Spinal cord (tissue), 10 donors: Measurements from ENCODE around the gene ERVFRD-1. TPM values are rescaled to one million over a fixed set of nuclear protein-coding genes. Genes with fewer than 3 reads are reported as not detected.
"Not testable (repeated sequence)": the region's sequence is repeated elsewhere in the genome, so short reads cannot be mapped to it uniquely, and the experiment has no call there.

ENCODE experiments used
- DNase-seq, 6 donors: peaks; one replicate each; pipeline versions ENCODE4 v3.0.0 to v3.0.0-alpha.2; 2013 to 2015; ENCODE audit warnings: low spot score in 6 of 6, low read depth in 4 of 6
- H3K27ac ChIP-seq: one replicate; pipeline ENCODE4 v1.5.1; 2013; ENCODE audit warnings: low read depth, low read length, control low read depth
- H3K27me3 ChIP-seq: one replicate; pipeline ENCODE4 v1.6.1; 2013; ENCODE audit warnings: low read length; ENCODE audit not compliant: control insufficient read depth, insufficient read depth
- H3K36me3 ChIP-seq: one replicate; pipeline ENCODE4 v1.6.1; 2013; ENCODE audit warnings: low read length; ENCODE audit not compliant: control insufficient read depth, insufficient read depth
- H3K4me1 ChIP-seq: one replicate; pipeline ENCODE4 v1.6.1; 2013; ENCODE audit warnings: low read length; ENCODE audit not compliant: control insufficient read depth, insufficient read depth
- H3K4me3 ChIP-seq: one replicate; pipeline ENCODE4 v1.5.1; 2013; ENCODE audit warnings: low read depth, low read length, control low read depth
- H3K9me3 ChIP-seq: one replicate; pipeline ENCODE4 v1.6.1; 2013; ENCODE audit warnings: low read length; ENCODE audit not compliant: control insufficient read depth, insufficient read depth
- WGBS: methylation state at CpG from one replicate; pipeline ENCODE4 v1.1.5; 2013; ENCODE audit warnings: missing lambda C conversion rate; ENCODE audit not compliant: insufficient coverage; 5-methylcytosine and 5-hydroxymethylcytosine counted together
- polyA plus RNA-seq, 2 donors: library from polyadenylated mRNA; unstranded; fragments of 120-200 nt; gene quantifications; one replicate each; pipeline ENCODE4 v1.2.1, GENCODE V29; 2013; ENCODE audit not compliant: insufficient read length in 2 of 2
- total RNA-seq, 2 donors: library from RNA; depleted of rRNA in 1 of 2; stranded (reverse); fragments of 120-200 nt in 1 of 2; fragments of >200 nt in 1 of 2; gene quantifications; one replicate each; pipeline versions ENCODE4 v1.2.3 to v1.2.4, GENCODE V29; 2013 to 2014
- donor health status: healthy.

The ERVFRD-1 gene
- total and polyA plus RNA-seq, 4 donors: 0.06 to 0.18 TPM; not detected in 2

DNA sequence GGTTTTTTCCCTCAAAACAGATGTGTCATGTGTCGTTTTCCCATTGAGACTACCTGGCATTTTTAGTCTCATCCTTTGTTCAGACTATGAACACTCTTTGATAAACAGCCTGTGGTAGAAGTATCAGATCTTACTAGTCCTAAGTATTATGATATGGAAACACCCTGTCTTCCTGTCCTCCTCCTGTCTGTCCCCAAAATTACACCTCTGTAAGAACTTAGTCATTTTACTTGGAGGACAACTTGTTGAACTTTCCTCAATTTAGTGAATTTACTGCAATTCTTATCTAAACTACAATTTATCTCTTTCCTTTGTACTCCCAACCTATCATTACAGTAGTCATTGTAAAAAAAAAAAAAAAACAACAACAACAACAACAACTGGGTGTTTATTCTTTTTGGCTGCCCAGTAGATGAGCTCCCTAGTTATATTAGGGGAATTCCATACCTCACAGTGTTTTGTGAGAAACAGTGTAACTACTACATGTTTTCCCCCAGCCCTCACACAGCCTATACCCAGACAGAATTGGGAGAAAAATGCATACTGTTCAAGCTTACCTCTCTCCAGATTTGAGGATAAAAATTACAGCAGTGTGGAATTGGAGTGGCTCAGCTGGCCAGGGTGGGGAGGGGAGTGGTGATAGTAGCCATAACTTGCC, 18.5 kb upstream of the ERVFRD-1 start:
- Histone ChIP-seq H3K4me1 (no peaks in the 10 kb centered on the region), H3K27me3 (no peaks in the 10 kb centered on the region), H3K36me3 (no peaks in the 10 kb centered on the region), H3K9me3 (no peaks in the 10 kb centered on the region), H3K27ac (no peak overlapping the region), H3K4me3 (no peak overlapping the region)
- no peak for DNase-seq
- no CpG with 5 or more reads among the region's 1 CpG for WGBS

DNA sequence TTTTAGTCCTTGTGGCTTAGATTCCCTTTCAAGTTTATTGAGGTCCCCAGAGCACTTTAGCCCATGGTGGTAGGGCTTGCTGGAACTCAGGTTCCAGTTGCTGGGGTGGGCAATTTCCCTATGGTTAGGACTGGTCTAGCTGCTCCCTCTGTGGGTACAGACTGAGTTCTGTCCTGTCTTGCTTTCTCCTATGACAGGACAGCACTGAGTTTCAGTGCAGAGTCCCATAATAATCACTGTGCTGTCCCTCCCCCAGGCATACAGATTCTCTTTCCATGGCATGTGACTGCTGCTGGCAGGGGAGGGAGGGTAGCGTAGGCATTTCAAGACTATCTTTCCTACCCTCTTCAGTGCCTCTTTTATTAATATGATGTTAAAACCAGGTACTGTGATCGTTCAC, 17.1 kb upstream of the ERVFRD-1 start:
- no peaks in the 10 kb centered on the region for H3K4me1 ChIP-seq
- H3K9me3 ChIP-seq: no peaks in the 10 kb centered on the region
- no peak for DNase-seq
- WGBS: no CpG with 5 or more reads among the region's 2 CpGs
- H3K36me3 ChIP-seq: no peaks in the 10 kb centered on the region
- H3K27ac ChIP-seq: no peak overlapping the region
- H3K4me3 ChIP-seq: no peak overlapping the region
- H3K27me3 ChIP-seq: no peaks in the 10 kb centered on the region

- Histone ChIP-seq H3K36me3 (no peaks in the 10 kb centered on the region), H3K9me3 (no peaks in the 10 kb centered on the region), H3K4me1 (no peaks in the 10 kb centered on the region), H3K27me3 (no peaks in the 10 kb centered on the region), H3K27ac (no peak overlapping the region), H3K4me3 (no peak overlapping the region)
- 100% methylated on average over 1 of the region's 2 CpGs for WGBS
- DNase-seq: no peak
Observed at GRCh38 chr6:11126876-11127275, 15.4 kb upstream of the ERVFRD-1 start.

- Histone ChIP-seq H3K4me3 (no peak overlapping the region), H3K27me3 (no peaks in the 10 kb centered on the region)
Observed at GRCh38 chr6:11123978-11124377, 12.5 kb upstream of the ERVFRD-1 start.

GRCh38 chr6:11122380-11122779, 10.9 kb upstream of the ERVFRD-1 start:
- WGBS: 100% methylated on average over 1 of the region's 1 CpG

More at GRCh38 chr6:11123978-11124377, 12.5 kb upstream of the ERVFRD-1 start:
- Histone ChIP-seq H3K36me3 (no peaks in the 10 kb centered on the region), H3K27ac (no peak overlapping the region), H3K9me3 (no peaks in the 10 kb centered on the region), H3K4me1 (no peaks in the 10 kb centered on the region)
- no peak for DNase-seq
- 100% methylated on average over 1 of the region's 2 CpGs for WGBS

GRCh38 chr6:11121851-11122250, 10.3 kb upstream of the ERVFRD-1 start:
- WGBS: 33% methylated on average over 1 of the region's 2 CpGs
- no peak overlapping the region for H3K27ac ChIP-seq
- DNase-seq: peak in 2 of 6 donors; percentile 8 to 50

More at GRCh38 chr6:11122380-11122779, 10.9 kb upstream of the ERVFRD-1 start:
- no peaks in the 10 kb centered on the region for H3K27me3 ChIP-seq
- no peak overlapping the region for H3K4me3 ChIP-seq
- no peak for DNase-seq
- no peaks in the 10 kb centered on the region for H3K36me3 ChIP-seq
- no peaks in the 10 kb centered on the region for H3K9me3 ChIP-seq
- no peak overlapping the region for H3K27ac ChIP-seq
- no peaks in the 10 kb centered on the region for H3K4me1 ChIP-seq

DNA sequence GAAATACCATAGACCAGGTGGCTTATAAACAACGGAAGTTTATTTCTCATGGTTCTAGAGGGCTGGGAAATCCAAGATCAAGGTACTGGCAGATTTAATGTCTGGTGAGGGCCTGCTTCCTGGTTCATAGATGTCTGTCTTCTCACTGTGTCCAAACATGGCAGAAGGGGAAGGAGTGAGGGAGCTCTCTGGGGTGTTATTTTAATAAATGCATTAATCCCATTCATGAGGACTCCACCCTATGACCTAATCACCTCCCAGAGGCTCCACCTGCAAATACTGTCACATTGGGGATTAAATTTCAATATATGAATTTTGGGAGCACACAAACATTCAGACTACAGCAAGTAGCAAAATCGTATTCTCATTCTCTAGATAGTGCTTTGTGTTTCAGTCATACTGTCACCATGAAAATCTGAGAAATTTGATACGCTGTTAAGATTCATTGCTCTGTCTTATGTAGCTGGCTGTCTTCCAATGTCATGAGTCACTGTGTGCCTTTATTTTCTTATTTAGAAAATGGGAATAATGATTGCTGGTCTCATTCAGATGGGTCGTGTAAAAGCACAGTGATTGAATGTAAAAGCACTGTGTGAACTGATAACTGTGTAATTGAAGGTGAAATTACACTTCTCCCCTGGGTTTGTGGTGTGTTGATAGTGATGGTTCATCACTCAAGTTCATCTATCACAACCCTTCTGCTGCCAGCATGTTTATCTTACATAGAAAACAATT, 8.9 kb upstream of the ERVFRD-1 start:
- Histone ChIP-seq H3K36me3 (no peaks in the 10 kb centered on the region), H3K27ac (no peak overlapping the region), H3K27me3 (no peaks in the 10 kb centered on the region), H3K4me1 (no peaks in the 10 kb centered on the region), H3K9me3 (no peaks in the 10 kb centered on the region), H3K4me3 (no peak overlapping the region)
- DNase-seq: peak in 1 of 6 donors; percentile 19
- WGBS: 55% methylated on average over 4 of the region's 4 CpGs

More at GRCh38 chr6:11121851-11122250, 10.3 kb upstream of the ERVFRD-1 start:
- H3K36me3 ChIP-seq: no peaks in the 10 kb centered on the region
- H3K4me3 ChIP-seq: no peak overlapping the region
- H3K4me1 ChIP-seq: no peaks in the 10 kb centered on the region
- H3K9me3 ChIP-seq: no peaks in the 10 kb centered on the region
- H3K27me3 ChIP-seq: no peaks in the 10 kb centered on the region

- H3K36me3 ChIP-seq, H3K27me3 ChIP-seq, DNase-seq, H3K9me3 ChIP-seq, H3K4me1 ChIP-seq, H3K4me3 ChIP-seq, H3K27ac ChIP-seq: not testable (repeated sequence)
- 80% methylated on average over 2 of the region's 11 CpGs for WGBS
Observed at GRCh38 chr6:11115808-11116536, 4.4 kb upstream of the ERVFRD-1 start.

DNA sequence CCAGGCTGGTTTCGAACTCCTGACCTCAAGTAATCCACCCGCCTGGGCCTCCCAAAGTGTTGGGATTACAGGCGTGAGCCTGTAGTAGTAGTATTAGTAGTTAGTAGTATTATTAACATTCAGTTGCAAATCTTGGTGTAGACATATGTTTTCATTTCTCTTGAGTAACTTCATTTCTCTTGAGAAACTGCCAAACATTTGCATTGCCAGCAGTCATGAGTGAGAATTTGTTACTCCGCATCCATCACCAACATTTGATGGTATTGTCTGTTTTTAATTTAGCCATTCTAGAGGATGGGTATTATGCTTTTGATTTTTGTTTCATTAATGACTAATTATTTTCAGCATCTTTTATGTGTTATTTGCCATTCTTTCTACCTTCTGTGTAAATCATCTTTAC, 1.5 kb upstream of the ERVFRD-1 start:
- no peaks in the 10 kb centered on the region for H3K36me3 ChIP-seq
- H3K27ac ChIP-seq: no peak overlapping the region
- WGBS: 100% methylated on average over 2 of the region's 4 CpGs
- DNase-seq: no peak
- no peaks in the 10 kb centered on the region for H3K4me1 ChIP-seq
- no peaks in the 10 kb centered on the region for H3K9me3 ChIP-seq
- no peaks in the 10 kb centered on the region for H3K27me3 ChIP-seq
- no peak overlapping the region for H3K4me3 ChIP-seq
